HCT116 (cell line): ENCODE data around the gene AFAP1. TPM values are rescaled to one million over a fixed set of nuclear protein-coding genes. Genes with fewer than 3 reads are reported as not detected.

Experiments used
- ATAC-seq: fragments of 200-7000 bp; cut with Tn5 transposase; 2 replicates; pipeline ENCODE4 v1.9.1; 2020; ENCODE audit warnings: mild to moderate bottlenecking, moderate library complexity
- BruUV-seq: library from RNA; stranded (reverse); fragments of 400-500 nt; replicated peaks from 2 replicates; lab custom pipeline; 2021; lab: Mats Ljungman, UMichigan
- CTCF ChIA-PET: fragments of 300-600 bp; sonication (Branson Sonifier 250); formaldehyde crosslinking; loops from one replicate; lab custom pipeline; 2021; ENCODE audit warnings: antibody characterized with exemption; lab: Charles Lee
- POLR2A ChIA-PET: fragments of 300-600, 350-600 bp; sonication (Branson Sonifier 250); formaldehyde crosslinking; loops from one replicate; lab custom pipeline; 2021; ENCODE audit warnings: antibody characterized with exemption; lab: Charles Lee
- RAD21 ChIA-PET, 2 experiments: fragments of 300-600 bp; sonication (Branson Sonifier 250); formaldehyde crosslinking; loops; one replicate each; lab custom pipeline; 2023; ENCODE audit warnings: low total read pairs in 2 of 2; ENCODE audit not compliant: uncharacterized antibody in 2 of 2, unreplicated experiment in 2 of 2, low non-redundant PET in 1 of 2; lab: Charles Lee
- DNase-seq: peaks from one replicate; pipeline ENCODE4 v3.0.0-alpha.2; 2010; ENCODE audit warnings: low read depth, low spot score
- H2AFZ ChIP-seq: fragments of 200-600 bp; shearing (Covaris generic), sonication (generic); 2 replicates; pipeline ENCODE4 v1.6.1; 2017; ENCODE audit warnings: low read depth, mixed run types, mixed read lengths, antibody characterized with exemption, low read length; ENCODE audit not compliant: poor library complexity, severe bottlenecking
- H3K27ac ChIP-seq: 2 replicates; pipeline ENCODE4 v1.5.1; 2012; ENCODE audit warnings: low read depth, low read length
- H3K27me3 ChIP-seq: fragments of 200-600 bp; sonication (generic); 2 replicates; pipeline ENCODE4 v1.6.1; 2016; ENCODE audit warnings: mixed run types, low read length, mixed read lengths; ENCODE audit not compliant: insufficient read depth
- H3K36me3 ChIP-seq, 2 experiments: fragments of 200-500 bp in 1 of 2; fragments of 200-600 bp in 1 of 2; sonication (Bioruptor generic) in 1 of 2; sonication (generic) in 1 of 2; 2 replicates each; pipeline versions ENCODE4 v1.5.1 to v1.6.1; 2014 to 2016; ENCODE audit warnings: low read length in 2 of 2, inconsistent platforms in 1 of 2, mixed read lengths in 1 of 2, mixed run types in 1 of 2; ENCODE audit not compliant: insufficient read depth in 2 of 2, control insufficient read depth in 1 of 2
- H3K4me1 ChIP-seq, 2 experiments: fragments of 200-600 bp in 1 of 2; sonication (generic) in 1 of 2; 2 replicates each; pipeline versions ENCODE4 v1.5.1 to v1.6.1; 2012 to 2017; ENCODE audit warnings: low read length in 2 of 2, inconsistent platforms in 1 of 2, mild to moderate bottlenecking in 1 of 2, mixed read lengths in 1 of 2, mixed run types in 1 of 2, moderate library complexity in 1 of 2; ENCODE audit not compliant: insufficient read depth in 2 of 2, control insufficient read depth in 1 of 2
- H3K4me2 ChIP-seq: fragments of 200-600 bp; sonication (generic); 2 replicates; pipeline ENCODE4 v1.6.1; 2017; ENCODE audit warnings: mixed run types, low read length, mixed read lengths
- H3K4me3 ChIP-seq, 2 experiments: fragments of 200-600 bp in 1 of 2; sonication (generic) in 1 of 2; replicated peaks in 1 of 2; 2 replicates each; pipeline ENCODE4 v1.5.1; 2011 to 2016; ENCODE audit warnings: low read length in 2 of 2, control low read depth in 1 of 2, low read depth in 1 of 2, mild to moderate bottlenecking in 1 of 2, mixed read lengths in 1 of 2, mixed run types in 1 of 2
- H3K79me2 ChIP-seq: fragments of 200-600 bp; sonication (generic); 2 replicates; pipeline ENCODE4 v1.6.1; 2017; ENCODE audit warnings: mild to moderate bottlenecking, mixed run types, low read length, moderate library complexity, mixed read lengths; ENCODE audit not compliant: insufficient read depth
- H3K9ac ChIP-seq: fragments of 200-600 bp; sonication (generic); 2 replicates; pipeline ENCODE4 v1.6.1; 2016; ENCODE audit warnings: low read length, mixed read lengths
- H3K9me2 ChIP-seq: fragments of 200-600 bp; sonication (generic), shearing (Covaris generic); 2 replicates; pipeline ENCODE4 v1.6.1; 2017; ENCODE audit warnings: mixed run types, mild to moderate bottlenecking, moderate library complexity; ENCODE audit not compliant: insufficient read depth
- H3K9me3 ChIP-seq, 2 experiments: fragments of 200-500 bp in 1 of 2; fragments of 200-600 bp in 1 of 2; sonication (Bioruptor generic) in 1 of 2; sonication (generic) in 1 of 2; 2 replicates each; pipeline ENCODE4 v1.6.1; 2014 to 2017; ENCODE audit warnings: low read length in 2 of 2, mixed read lengths in 2 of 2, inconsistent platforms in 1 of 2, low read depth in 1 of 2, mild to moderate bottlenecking in 1 of 2, mixed run types in 1 of 2, moderate library complexity in 1 of 2; ENCODE audit not compliant: control insufficient read depth in 1 of 2, insufficient read depth in 1 of 2
- H4K20me1 ChIP-seq: fragments of 200-600 bp; sonication (generic), shearing (Covaris generic); 2 replicates; pipeline ENCODE4 v1.6.1; 2017; ENCODE audit warnings: mixed run types, mild to moderate bottlenecking, moderate library complexity; ENCODE audit not compliant: insufficient read depth
- CBX3 ChIP-seq: IDR thresholded peaks from 2 replicates; pipeline ENCODE4 v1.6.1; 2012; ENCODE audit warnings: low read depth
- CEBPB ChIP-seq: IDR thresholded peaks from 2 replicates; pipeline ENCODE4 v1.6.1; 2012; ENCODE audit warnings: low read depth
- ELF1 ChIP-seq: IDR thresholded peaks from 2 replicates; pipeline ENCODE4 v1.6.1; 2012; ENCODE audit warnings: low read depth, borderline replicate concordance
- EZH2 ChIP-seq: fragments of 200-600 bp; sonication (generic); IDR thresholded peaks from 2 replicates; pipeline ENCODE4 v1.6.1; 2017; ENCODE audit warnings: antibody characterized with exemption, mixed run types
- EZH2phosphoT487 ChIP-seq: fragments of 200-600 bp; IDR thresholded peaks from 2 replicates; pipeline ENCODE4 v1.6.1; 2018; ENCODE audit warnings: antibody characterized with exemption, borderline replicate concordance
- FOSL1 ChIP-seq: IDR thresholded peaks from 2 replicates; pipeline ENCODE4 v1.6.1; 2012; ENCODE audit warnings: low read depth
- JUND ChIP-seq: IDR thresholded peaks from 2 replicates; pipeline ENCODE4 v1.6.1; 2012
- POLR2A ChIP-seq: IDR thresholded peaks from 2 replicates; pipeline ENCODE4 v1.7.0; 2011; ENCODE audit warnings: borderline replicate concordance; ENCODE audit not compliant: insufficient read depth, insufficient read length; ENCODE audit errors: extremely low read depth
- POLR2AphosphoS5 ChIP-seq: IDR thresholded peaks from 2 replicates; pipeline ENCODE4 v1.6.1; 2011; ENCODE audit warnings: mild to moderate bottlenecking, low read depth, low read length, moderate library complexity
- SP1 ChIP-seq: IDR thresholded peaks from 2 replicates; pipeline ENCODE4 v1.6.1; 2012; ENCODE audit warnings: low read depth
- SRF ChIP-seq: IDR thresholded peaks from 2 replicates; pipeline ENCODE4 v1.6.1; 2012; ENCODE audit warnings: low read depth
- TCF7L2 ChIP-seq: IDR thresholded peaks from 2 replicates; pipeline ENCODE4 v1.7.0; 2011; ENCODE audit warnings: borderline replicate concordance, inconsistent platforms; ENCODE audit not compliant: insufficient read depth, insufficient read length; ENCODE audit errors: extremely low read depth
- YY1 ChIP-seq: IDR thresholded peaks from 2 replicates; pipeline ENCODE4 v1.6.1; 2011; ENCODE audit warnings: low read length, low read depth, moderate library complexity, mild to moderate bottlenecking; ENCODE audit not compliant: insufficient replicate concordance; ENCODE audit errors: extremely low read depth
- ZBTB33 ChIP-seq: IDR thresholded peaks from 2 replicates; pipeline ENCODE4 v1.6.1; 2011; ENCODE audit warnings: mild to moderate bottlenecking, low read length, moderate library complexity; ENCODE audit not compliant: insufficient replicate concordance; ENCODE audit errors: extremely low read depth
- ZNF274 ChIP-seq: fragments of 200-500 bp; sonication (Bioruptor generic); IDR thresholded peaks from 2 replicates; pipeline ENCODE4 v1.6.1; 2014; ENCODE audit warnings: mild to moderate bottlenecking, low read depth, low read length, inconsistent platforms
- intact Hi-C: fragments of 100-400 bp; cut with micrococcal nuclease; formaldehyde crosslinking; loops from 2 replicates; pipeline ENCODE4 v1.10.0; 2022
- total RNA-seq: library from RNA; stranded (reverse); gene quantifications from one replicate; pipeline ENCODE4 v1.2.1, GENCODE V29; 2021; ENCODE audit not compliant: unreplicated experiment

AFAP1 gene
- total RNA-seq, 1 experiment from 2014 or later = 19.4 TPM

- no peak overlapping the region for H3K27ac ChIP-seq
- H3K4me2 ChIP-seq = no peak overlapping the region
- RAD21 ChIA-PET = no interaction called here
Measured at GRCh38 chr4:7968262-7968896, 28.7 kb upstream of the AFAP1 start.

GRCh38 chr4:7967501-7968261 is 28.0 kb upstream of the AFAP1 start:
- Histone ChIP-seq H3K4me2 (no peak overlapping the region), H3K27ac (no peak overlapping the region; the same call in 1 of the 2 replicates), H3K9me2 (no peaks in the 10 kb centered on the region), H3K4me3 (no peak overlapping the region), H3K9me3 (no peaks in the 10 kb centered on the region), H3K79me2 (no peaks in the 10 kb centered on the region), H4K20me1 (no peaks in the 10 kb centered on the region), H3K9ac (no peak overlapping the region), H3K27me3 (no peaks in the 10 kb centered on the region), H3K4me1 (peaks cover 45 to 66% of the 10 kb centered on the region in 2 experiments), H2AFZ (no peak overlapping the region), H3K36me3 (no peaks in the 10 kb centered on the region)
- no TSS peak for BruUV-seq
- DNase-seq (no peak), ATAC-seq (no peak)
- ChIA-PET POLR2A (no interaction called here), CTCF (no interaction called here), RAD21 (no interaction called here)
- intact Hi-C loops = no loop called here
- TF ChIP-seq EZH2 (no peak), POLR2AphosphoS5 (no peak), POLR2A (no peak), CBX3 (no peak), FOSL1 (no peak), CEBPB (no peak), TCF7L2 (no peak), JUND (no peak), EZH2phosphoT487 (no peak), ZBTB33 (no peak), SRF (no peak), YY1 (no peak), SP1 (no peak)

More at GRCh38 chr4:7968262-7968896, 28.7 kb upstream of the AFAP1 start:
- intact Hi-C loops = no loop called here
- CTCF ChIA-PET = no interaction called here
- H3K9me3 ChIP-seq = no peaks in the 10 kb centered on the region
- DNase-seq = no peak
- no peak for TF ChIP-seq ZNF274
- TF ChIP-seq SRF = no peak
- TF ChIP-seq FOSL1 = no peak
- TF ChIP-seq EZH2 = no peak
- TF ChIP-seq ELF1 = no peak
- ATAC-seq = no peak
- H3K9ac ChIP-seq = no peak overlapping the region
- H3K4me3 ChIP-seq = no peak overlapping the region
- H3K4me1 ChIP-seq = peaks cover 51 to 73% of the 10 kb centered on the region in 2 experiments
- no peaks in the 10 kb centered on the region for H4K20me1 ChIP-seq
- BruUV-seq = no TSS peak
- no peaks in the 10 kb centered on the region for H3K79me2 ChIP-seq
- H3K27me3 ChIP-seq = no peaks in the 10 kb centered on the region
- no peak overlapping the region for H2AFZ ChIP-seq
- no peaks in the 10 kb centered on the region for H3K9me2 ChIP-seq
- POLR2A ChIA-PET = no interaction called here
- H3K36me3 ChIP-seq = no peaks in the 10 kb centered on the region
